GM18507 (cell line): ENCODE measurements around the gene ZNF804B.

Source experiments
- DNase-seq: peaks from one replicate; pipeline ENCODE4 v3.0.0; 2011; ENCODE audit warnings: low read depth; ENCODE audit not compliant: insufficient read length; ENCODE audit errors: extremely low spot score
- FAIRE-seq: peaks from 2 replicates; lab custom pipeline; 2011; peaks lifted over from hg19 to GRCh38; lab: Jason Lieb, UNC

ZNF804B gene

DNA sequence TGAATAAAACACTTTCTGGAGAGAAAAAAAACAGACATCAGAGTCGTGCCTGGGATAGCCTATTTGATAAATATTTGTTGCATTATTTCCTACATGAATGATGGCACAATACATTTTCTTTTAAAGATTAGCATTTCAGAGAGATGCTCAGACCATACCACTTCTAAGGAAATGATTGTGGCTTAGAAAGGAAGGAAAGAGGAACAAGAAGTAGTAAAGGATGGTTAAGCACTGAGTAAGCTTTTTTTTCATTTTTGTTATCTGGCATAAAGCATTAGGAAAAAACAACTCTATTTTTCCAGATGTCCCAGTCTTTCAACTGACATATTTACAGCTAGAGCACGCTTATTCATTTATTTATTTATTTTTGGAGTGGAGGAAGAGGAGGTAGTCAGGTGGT is 294.9 kb downstream of the ZNF804B start:
- DNase-seq (no peak), FAIRE-seq (no peak)

DNA sequence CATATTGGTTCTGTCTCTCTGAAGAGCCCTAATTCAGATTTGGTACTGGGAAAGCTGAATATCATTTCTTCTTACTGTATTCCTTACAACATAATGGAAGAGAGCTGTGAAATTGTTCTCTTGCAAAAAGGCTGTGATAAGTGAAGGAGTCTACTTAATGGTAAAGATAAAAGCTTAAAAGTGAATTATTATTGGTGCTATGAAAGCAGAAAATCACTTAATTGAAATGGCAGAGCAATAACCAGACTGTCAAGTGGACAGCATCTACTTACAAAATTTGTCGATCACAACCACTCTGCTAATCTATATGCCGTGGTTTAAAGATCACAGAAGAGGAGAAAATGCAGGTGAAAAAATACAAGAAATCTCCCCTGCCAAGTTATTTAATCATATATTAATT is 300.7 kb downstream of the ZNF804B start:
- DNase-seq (no peak), FAIRE-seq (no peak)

DNA sequence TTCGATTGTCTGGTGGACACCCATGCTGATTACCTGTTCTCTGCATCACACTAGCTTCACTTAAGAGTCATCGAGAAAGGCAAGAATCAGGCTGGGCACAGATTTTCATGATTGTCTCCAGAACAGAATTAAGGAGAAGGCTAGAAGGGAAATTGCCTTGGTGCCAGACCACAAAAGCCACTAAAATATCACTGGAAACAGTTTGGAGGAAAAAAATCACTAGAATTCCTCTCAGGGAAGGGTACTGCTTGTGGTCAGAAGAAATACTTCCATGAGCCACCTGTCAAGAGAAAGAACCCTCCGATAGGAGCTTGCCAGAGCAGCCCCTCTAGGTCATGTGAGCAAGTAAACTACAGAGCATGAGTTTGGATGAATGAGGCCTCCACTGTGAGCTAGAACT is 305.3 kb downstream of the ZNF804B start:
- DNase-seq, result no peak
- no peak for FAIRE-seq

DNA sequence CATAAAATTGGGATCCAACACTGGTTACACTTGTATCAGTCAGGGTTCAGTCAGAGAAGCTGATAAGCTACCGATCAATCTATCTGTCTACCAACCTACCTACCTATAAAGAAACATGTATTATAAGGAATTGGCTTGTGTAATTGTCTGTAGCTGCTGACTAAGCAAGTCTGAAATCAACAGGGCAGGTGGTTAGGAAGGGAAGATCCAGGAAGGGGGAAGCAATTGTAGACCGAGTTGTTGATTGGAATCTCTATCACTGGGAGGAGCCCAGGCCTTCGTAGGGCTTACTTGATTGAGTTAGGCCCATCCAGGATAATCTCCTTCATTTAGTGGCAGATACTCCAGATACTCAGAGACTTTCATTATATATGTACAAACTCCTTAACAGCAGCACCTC is 307.5 kb downstream of the ZNF804B start:
- DNase-seq (no peak), FAIRE-seq (no peak)

DNA sequence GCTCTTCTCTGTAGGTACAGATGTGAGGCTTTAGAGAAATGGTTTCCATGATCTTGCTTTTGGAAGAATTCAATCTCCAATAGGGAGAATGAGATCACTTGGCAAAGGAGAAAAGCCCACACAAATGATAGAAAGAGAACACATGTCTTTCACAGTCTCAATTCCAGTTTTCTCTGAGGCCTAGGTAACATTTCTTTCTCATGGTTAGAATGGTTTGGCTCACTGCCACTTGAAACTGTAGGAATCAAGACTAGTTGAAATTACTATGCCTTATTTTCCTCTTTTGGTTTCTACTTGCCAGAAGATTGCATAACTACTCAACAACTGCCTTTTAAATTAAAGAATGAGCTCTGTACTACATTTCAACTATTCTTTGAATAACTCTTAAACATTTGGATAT is 312.6 kb downstream of the ZNF804B start:
- no peak for DNase-seq
- FAIRE-seq, result no peak

DNA sequence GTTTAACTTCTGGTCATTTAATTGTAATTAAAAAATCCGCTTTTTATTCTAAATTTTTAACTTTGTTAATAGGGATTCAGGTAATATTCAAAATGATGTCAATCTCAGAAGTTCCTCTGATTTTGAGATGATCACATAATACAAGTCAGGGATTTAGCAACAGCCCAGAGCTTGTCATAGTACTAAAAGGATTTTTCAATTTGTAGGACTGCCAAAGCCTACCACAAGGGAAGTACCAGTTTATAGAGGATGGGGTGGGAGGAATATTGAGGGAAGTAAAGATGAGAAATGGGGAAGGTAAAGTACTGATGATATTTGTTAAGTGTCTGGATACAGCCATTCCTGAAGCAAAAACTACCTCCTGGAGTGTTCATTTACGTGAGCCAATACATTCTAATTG is 314.3 kb downstream of the ZNF804B start:
- no peak for FAIRE-seq
- no peak for DNase-seq

DNA sequence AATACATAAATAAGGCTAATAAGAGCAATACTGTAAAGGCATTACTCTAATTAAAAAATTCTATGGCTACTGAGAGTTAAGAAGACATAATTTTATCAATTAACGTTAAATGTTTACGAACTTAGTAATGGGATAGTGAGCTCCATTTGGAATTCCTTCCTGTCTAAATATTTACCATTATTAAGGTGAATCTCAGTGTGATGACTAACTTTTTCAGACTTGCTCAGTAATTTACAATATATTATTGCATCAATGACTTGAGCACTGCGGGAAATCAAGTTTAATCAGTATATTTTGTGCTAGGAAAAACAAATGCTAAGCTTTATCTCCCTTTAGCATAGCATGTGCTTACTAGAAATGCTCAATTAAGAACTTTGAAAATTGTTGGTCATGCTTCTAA is 318.5 kb downstream of the ZNF804B start:
- DNase-seq (no peak), FAIRE-seq (no peak)

DNA sequence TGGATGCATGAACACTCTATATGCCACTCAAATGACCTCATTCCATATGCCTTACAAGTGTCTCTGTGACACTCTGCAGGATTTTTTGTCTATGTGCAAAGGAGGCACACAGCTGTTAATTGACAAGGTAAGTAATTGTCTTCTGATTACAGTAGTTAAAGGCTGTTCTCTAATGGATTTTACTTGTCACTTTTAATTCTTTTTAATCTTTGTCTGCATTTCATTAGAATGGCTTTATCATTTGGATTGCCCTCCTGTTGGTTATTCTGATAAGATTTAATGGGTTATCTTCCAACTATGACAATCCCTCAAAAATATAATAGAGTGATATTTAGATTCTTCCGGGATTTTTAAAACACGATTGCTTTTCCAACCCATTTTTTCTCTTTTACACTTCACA is 326.1 kb downstream of the ZNF804B start:
- DNase-seq, result no peak
- FAIRE-seq, result no peak

DNA sequence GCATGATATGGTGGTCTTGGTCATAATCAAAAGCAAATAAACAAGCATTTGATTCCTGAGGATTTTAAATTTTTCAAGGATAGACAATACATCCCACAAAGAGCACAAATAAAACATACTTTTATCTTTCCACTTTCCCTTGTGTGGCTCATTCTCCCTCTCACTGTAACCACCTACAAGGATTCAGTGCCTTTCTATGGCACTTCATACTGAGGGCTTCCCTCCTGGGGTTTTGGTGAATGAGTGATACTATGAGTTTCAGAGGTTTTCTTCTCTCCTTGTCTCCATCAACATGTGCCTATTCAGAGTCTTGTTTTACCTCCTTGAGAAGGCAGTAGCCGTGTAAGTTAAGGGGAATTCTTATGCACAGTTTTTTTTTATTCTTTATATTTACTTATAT is 332.1 kb downstream of the ZNF804B start:
- FAIRE-seq (no peak), DNase-seq (no peak)

DNA sequence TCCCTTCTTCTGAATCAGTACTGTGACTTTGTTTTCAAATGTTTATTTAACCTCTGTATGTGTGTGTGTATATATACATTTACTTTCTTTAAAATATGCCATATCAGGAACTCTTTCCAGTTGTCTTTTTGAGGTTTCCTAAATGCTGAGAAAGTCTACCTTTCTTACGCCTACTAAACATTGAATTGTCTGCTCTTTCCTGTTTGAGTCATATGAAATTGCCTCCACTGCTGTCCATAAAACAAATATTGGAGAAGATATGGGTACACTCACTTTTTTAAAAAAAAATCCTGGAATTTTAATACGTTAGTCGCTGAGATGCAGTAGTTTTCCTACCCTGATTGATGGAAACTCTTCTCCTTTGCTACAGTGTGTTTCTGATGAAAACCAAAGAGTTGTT is 334.8 kb downstream of the ZNF804B start:
- FAIRE-seq (no peak), DNase-seq (no peak)

DNA sequence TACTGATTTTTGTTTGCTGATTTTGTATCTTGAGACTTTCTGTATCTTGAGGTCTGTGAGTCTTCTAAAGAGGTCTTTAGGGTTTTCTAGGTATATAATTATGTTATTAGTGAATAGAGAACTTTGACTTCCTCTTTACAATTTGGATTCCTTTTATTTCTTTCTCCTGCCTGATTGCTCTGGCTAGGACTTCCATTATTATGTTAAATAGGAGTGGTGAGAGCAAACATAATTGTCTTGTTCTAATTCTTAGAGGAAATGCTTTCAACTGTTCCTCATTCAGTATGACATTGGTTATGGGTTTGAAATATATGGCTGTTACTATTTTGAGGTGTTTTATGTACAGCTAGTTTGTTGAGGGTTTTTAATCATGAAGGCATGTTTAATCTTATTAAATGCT is 344.1 kb downstream of the ZNF804B start:
- FAIRE-seq, result no peak
- no peak for DNase-seq

DNA sequence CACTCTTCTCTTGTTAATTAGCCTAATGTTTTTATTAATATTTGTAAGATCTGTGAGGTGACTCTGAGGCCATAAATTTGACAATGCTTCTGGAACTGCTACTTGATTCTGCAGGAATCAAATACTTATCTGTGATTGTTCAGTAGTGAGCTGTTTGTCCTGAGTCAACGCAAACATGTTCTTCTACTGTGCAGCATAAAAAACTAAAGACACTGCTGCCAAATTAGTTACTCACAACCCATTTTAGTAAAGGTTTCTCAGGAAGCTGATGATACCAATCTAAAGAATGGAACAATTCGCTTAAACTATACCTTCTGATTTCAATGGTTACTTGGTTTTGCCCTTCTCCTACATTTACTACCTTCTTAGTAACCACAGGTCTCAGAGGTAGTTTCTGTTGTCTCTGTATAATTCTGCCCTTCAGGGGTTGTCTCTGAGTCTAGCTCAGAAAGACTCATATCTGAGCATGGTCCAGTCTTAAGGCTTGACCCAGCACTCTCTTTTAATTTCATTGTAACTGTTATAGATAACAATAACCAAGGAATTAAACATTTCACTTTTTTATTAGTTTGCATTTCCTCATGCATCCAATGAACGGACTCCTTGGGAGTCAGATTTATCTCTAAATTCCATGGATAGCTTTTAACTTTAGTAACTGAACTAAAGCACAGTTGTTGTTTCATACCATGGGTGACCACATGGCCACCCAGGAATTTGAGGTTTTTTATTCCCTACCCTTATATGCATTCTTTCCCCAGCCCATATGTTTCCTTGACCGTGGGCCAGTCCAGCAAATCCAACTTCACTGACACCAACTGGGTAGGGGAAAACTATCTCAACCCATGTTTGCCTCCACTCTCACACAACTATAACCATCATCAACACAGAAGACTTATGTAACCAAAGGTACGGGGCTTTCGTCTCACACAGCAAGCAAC is 345.5 kb downstream of the ZNF804B start:
- FAIRE-seq (no peak), DNase-seq (no peak)

DNA sequence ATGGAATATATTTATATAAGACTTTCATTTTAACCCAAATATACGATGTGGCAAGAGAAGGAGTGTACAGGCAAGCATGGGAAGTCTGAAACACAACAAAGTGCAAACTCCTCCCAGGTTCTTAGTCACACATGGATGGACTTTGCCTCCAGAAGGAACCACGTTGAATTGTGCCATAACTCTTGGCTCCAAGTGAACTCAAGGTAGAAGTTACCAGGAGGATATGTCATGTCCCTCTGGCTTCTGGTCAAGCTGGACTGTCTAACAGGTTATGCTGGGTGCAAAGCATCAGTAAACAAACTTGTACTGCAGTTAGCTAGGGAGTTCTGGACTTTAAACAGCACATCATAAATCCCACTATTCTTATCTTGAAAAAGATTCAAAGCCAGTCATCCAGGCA is 364.4 kb downstream of the ZNF804B start:
- FAIRE-seq (no peak), DNase-seq (no peak)

DNA sequence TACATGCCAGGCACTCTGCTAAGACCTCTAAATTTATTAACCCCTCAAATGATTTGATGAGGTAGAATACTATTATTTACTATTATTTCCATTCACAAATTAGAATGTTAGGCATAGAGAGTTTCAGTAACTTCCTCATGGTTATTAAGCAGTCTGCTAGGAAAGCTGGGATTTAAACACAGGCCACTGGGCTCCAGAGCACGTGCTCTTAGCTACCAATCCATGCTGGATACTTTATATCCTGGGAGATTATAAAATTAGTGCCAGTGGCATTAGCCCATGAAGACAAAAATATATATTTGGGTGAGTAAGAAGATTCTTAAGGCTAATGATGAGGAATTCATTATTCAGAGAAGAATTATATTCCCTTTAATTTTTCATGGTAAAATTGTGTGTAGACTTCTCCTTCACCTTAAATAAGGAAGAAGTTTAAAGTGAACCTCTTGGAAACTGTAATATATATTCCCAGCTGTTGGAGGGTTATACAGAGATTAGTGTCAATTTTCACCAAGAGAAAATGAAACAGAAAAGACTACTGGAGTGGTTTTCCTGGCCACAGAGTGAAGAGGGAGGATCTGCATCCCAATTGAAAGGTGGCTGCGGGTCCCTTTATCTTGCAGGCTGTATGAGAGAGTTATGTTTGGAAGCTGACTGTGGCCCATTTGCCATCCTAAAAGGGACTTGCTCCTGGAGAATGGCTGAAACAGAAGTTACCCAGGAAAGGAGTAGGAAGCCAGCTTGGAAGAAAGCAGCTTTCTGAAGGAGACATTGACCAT is 370.3 kb downstream of the ZNF804B start:
- FAIRE-seq (no peak), DNase-seq (no peak)

DNA sequence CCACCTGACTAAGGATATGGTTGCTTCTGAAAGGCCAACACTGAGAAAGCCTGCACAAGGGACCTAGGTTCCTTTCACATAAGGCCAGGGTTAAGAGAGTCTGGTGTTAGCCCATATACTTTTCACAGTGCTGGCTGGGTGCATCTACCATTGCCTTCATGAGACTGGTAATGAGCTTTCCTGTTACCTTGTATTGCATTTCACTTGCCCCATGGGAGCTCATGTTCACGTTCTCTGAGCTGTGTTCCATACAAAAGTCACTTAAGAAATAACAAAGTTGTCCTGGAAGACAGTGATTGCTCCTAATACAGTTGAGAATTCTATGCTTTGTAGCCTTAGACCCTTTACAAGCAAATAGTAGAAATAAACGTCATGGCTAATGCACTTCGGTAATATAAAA is 373.9 kb downstream of the ZNF804B start:
- DNase-seq (no peak), FAIRE-seq (no peak)

DNA sequence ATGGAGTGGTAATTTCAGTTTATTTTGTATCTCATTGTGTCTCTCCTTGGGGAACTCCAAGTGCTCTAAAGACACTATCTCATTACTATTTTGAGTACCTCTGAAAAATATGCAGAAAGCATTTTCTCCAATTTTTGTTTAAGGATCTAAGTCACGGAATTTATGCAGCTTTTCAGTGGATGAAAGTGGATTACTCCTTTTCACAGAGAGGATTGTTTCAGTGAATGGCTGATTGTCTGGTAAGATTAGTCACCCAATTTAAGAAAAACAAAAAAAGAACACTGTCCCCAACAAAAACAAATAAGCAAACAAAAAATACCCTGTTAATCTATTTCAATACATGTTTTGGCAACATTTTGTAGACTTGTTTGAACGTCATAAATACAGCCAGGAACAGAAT is 374.3 kb downstream of the ZNF804B start:
- DNase-seq (no peak), FAIRE-seq (no peak)

DNA sequence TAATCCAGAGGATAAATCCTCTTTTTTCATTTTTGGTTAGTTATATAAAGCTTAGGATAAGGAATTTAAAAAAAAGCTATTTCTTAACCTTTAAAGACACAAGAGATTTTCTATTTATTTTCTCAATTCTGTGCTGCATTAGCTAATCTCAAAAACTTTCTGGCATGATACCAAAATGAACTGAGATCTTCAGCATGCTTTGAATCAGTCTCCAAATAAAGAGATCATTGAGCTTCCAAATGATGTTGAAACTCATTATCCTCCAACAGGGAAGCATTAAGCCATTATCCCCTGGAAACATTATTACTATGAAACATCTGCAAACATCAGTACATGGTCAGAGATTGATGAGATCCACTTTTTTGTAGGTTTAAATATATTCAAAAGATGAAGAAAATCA is 386.3 kb downstream of the ZNF804B start:
- FAIRE-seq, result no peak

DNA sequence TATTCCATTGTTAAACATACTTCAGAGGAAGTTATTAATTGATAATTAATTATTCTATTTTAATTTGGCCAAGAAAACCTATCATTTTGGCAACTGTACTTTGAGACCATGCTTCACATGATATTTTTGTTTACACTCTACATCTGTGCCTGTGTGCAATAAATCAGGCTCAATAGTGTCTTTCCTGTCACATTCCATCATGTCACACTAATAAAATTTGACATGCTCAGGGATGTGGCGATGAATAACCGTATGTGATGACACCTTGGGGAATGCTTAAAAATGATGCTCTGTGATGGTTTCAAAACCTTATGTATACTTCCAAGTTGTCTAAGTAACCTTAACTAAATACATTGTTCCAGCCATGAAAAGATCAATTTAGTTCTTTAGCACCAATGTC is 400.6 kb downstream of the ZNF804B start:
- DNase-seq (no peak), FAIRE-seq (no peak)

More for the DNA sequence above, 386.3 kb downstream of the ZNF804B start:
- no peak for DNase-seq

DNA sequence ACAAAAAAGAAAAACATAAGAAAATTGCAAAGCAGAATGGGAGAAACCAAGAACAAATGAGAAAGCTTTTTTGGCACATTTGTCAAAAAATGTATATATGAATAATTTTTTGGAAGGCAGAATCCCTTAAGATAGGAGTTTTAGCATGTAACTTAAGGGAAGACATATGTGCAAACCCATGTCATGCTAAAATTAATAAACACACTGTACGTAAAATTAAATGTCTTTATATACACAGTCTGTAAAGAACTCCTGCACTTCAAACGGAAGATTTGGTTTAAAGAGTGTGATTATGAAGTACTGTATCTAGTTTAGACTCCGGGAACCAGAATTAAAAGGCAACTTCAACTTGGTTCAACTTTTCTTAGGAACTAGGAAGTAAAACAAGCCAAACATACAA is 405.9 kb downstream of the ZNF804B start:
- FAIRE-seq (no peak), DNase-seq (no peak)

DNA sequence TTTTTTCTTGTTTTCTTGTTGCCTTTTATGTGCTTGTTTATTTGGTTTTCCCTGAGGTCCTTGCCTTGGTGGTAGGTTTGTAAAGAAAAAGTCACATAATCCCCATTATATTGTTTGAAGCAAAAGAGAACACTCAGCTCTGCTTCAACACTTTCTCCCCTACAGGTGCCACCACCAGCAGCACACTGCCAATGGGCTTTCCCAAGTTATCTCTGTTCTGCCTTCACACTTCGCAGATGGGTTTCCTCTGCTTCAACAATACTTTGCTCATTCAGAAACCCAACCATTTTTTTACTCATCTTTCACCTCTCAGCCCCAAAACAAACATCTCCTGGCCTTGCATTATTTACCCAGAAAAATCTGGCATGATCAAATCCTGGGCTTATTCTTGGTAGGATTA is 411.1 kb downstream of the ZNF804B start:
- FAIRE-seq (no peak), DNase-seq (no peak)

DNA sequence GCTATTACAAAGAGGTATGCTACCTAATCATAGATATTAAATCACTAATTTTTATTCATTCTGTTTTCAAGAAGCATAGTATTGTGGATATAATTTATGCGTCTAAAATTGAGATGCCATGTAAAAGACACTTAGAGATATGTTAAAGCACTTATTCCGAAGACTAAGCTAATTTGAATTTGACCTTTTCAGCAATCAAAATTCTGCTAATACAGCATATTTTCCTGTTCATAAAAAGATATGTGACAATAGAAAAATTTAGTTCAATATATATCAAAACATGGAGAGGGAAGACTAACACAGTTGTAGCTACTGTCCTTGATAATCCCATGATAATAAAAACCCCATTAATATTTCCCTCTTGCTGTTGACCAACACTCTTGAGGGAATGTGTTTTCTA is 422.6 kb downstream of the ZNF804B start:
- DNase-seq, result no peak
- no peak for FAIRE-seq
